H9 (cell line): ENCODE results near the gene PBX4. TPM values are rescaled to one million over a fixed set of nuclear protein-coding genes. Genes with fewer than 3 reads are reported as not detected.

Experiments used
- DNase-seq: peaks from one replicate; pipeline ENCODE4 v3.0.0-alpha.2; 2017
- H2AFZ ChIP-seq: one replicate; pipeline ENCODE4 v1.6.1; 2013; ENCODE audit warnings: mild to moderate bottlenecking, low read length, control low read depth, moderate library complexity
- H2AK5ac ChIP-seq: 2 replicates; pipeline ENCODE4 v1.6.1; 2013; ENCODE audit warnings: low read length, control low read depth, mixed read lengths; ENCODE audit not compliant: insufficient read length
- H2BK120ac ChIP-seq: one replicate; pipeline ENCODE4 v1.6.1; 2013; ENCODE audit warnings: low read depth, mild to moderate bottlenecking, low read length, control low read depth, inconsistent platforms; ENCODE audit not compliant: poor library complexity, severe bottlenecking
- H2BK12ac ChIP-seq: 2 replicates; pipeline ENCODE4 v1.6.1; 2013; ENCODE audit warnings: low read length, control low read depth, mixed read lengths, low read depth; ENCODE audit not compliant: insufficient read length
- H2BK15ac ChIP-seq: 2 replicates; pipeline ENCODE4 v1.6.1; 2013; ENCODE audit warnings: low read depth, low read length, control low read depth
- H2BK20ac ChIP-seq: one replicate; pipeline ENCODE4 v1.6.1; 2013; ENCODE audit warnings: low read depth, mild to moderate bottlenecking, low read length, control low read depth, inconsistent platforms; ENCODE audit not compliant: poor library complexity, severe bottlenecking
- H2BK5ac ChIP-seq: 2 replicates; pipeline ENCODE4 v1.6.1; 2013; ENCODE audit warnings: low read length, control low read depth, mixed read lengths; ENCODE audit not compliant: insufficient read length
- H3K14ac ChIP-seq: 2 replicates; pipeline ENCODE4 v1.6.1; 2013; ENCODE audit warnings: low read length, control low read depth; ENCODE audit not compliant: insufficient read depth
- H3K18ac ChIP-seq: 2 replicates; pipeline ENCODE4 v1.6.1; 2013; ENCODE audit warnings: low read depth, mild to moderate bottlenecking, mixed read lengths, low read length, control low read depth; ENCODE audit not compliant: insufficient read length
- H3K23ac ChIP-seq: 2 replicates; pipeline ENCODE4 v1.6.1; 2013; ENCODE audit warnings: low read length, control low read depth, mixed read lengths, low read depth; ENCODE audit not compliant: insufficient read length
- H3K23me2 ChIP-seq: 2 replicates; pipeline ENCODE4 v1.6.1; 2013; ENCODE audit warnings: low read depth, mild to moderate bottlenecking, mixed read lengths, low read length, control low read depth; ENCODE audit not compliant: insufficient read length, poor library complexity, severe bottlenecking
- H3K27ac ChIP-seq: 2 replicates; pipeline ENCODE4 v1.5.1; 2013; ENCODE audit warnings: low read length, control low read depth, mixed read lengths, low read depth; ENCODE audit not compliant: insufficient read length
- H3K27me3 ChIP-seq: 2 replicates; pipeline ENCODE4 v1.6.1; 2013; ENCODE audit warnings: low read length, control low read depth, inconsistent platforms; ENCODE audit not compliant: insufficient read depth
- H3K4ac ChIP-seq: 2 replicates; pipeline ENCODE4 v1.6.1; 2013; ENCODE audit warnings: low read depth, mild to moderate bottlenecking, control low read depth, inconsistent platforms, low read length, moderate library complexity
- H3K4me1 ChIP-seq: 2 replicates; pipeline ENCODE4 v1.6.1; 2013; ENCODE audit warnings: low read length, control low read depth, inconsistent platforms; ENCODE audit not compliant: insufficient read depth
- H3K4me2 ChIP-seq: 2 replicates; pipeline ENCODE4 v1.6.1; 2013; ENCODE audit warnings: low read length, control low read depth, mixed read lengths; ENCODE audit not compliant: insufficient read length, insufficient read depth
- H3K56ac ChIP-seq: 2 replicates; pipeline ENCODE4 v1.6.1; 2013; ENCODE audit warnings: low read depth, mild to moderate bottlenecking, mixed read lengths, low read length, control low read depth; ENCODE audit not compliant: insufficient read length
- H3K79me1 ChIP-seq: 2 replicates; pipeline ENCODE4 v1.6.1; 2013; ENCODE audit warnings: low read depth, mild to moderate bottlenecking, moderate library complexity, low read length, control low read depth, inconsistent platforms; ENCODE audit not compliant: insufficient read depth, poor library complexity, severe bottlenecking
- H3K79me2 ChIP-seq: 2 replicates; pipeline ENCODE4 v1.6.1; 2013; ENCODE audit warnings: low read length, control low read depth, inconsistent platforms; ENCODE audit not compliant: insufficient read depth
- H3K9ac ChIP-seq: 2 replicates; pipeline ENCODE4 v1.6.1; 2013; ENCODE audit warnings: low read length, control low read depth, mixed read lengths; ENCODE audit not compliant: insufficient read length; ENCODE audit errors: extremely low read depth
- H3K9me3 ChIP-seq: one replicate; pipeline ENCODE4 v1.6.1; 2013; ENCODE audit warnings: low read depth, low read length, inconsistent platforms; ENCODE audit not compliant: control insufficient read depth
- H3T11ph ChIP-seq: one replicate; pipeline ENCODE4 v1.6.1; 2013; ENCODE audit warnings: mild to moderate bottlenecking, low read length, control low read depth, inconsistent platforms
- H4K20me1 ChIP-seq: one replicate; pipeline ENCODE4 v1.6.1; 2013; ENCODE audit not compliant: control insufficient read depth, insufficient read length, insufficient read depth
- H4K5ac ChIP-seq: 2 replicates; pipeline ENCODE4 v1.6.1; 2013; ENCODE audit warnings: low read depth, mild to moderate bottlenecking, mixed read lengths, low read length, control low read depth; ENCODE audit not compliant: insufficient read length
- H4K8ac ChIP-seq: replicated peaks from 2 replicates; pipeline ENCODE4 v1.6.1; 2013; ENCODE audit warnings: low read length, control low read depth, mixed read lengths, low read depth; ENCODE audit not compliant: insufficient read length
- H4K91ac ChIP-seq: 2 replicates; pipeline ENCODE4 v1.6.1; 2013; ENCODE audit warnings: low read depth, mild to moderate bottlenecking, moderate library complexity, mixed read lengths, low read length, control low read depth; ENCODE audit not compliant: insufficient read length
- H3K27ac Mint-ChIP-seq, 3 experiments: 2 replicates in 2 of 3; 3 replicates in 1 of 3; pipeline ENCODE4 v1.8.0; 2020 to 2021; ENCODE audit warnings: mixed read lengths in 3 of 3, mild to moderate bottlenecking in 1 of 3, moderate library complexity in 1 of 3
- H3K27me3 Mint-ChIP-seq: 2 replicates; pipeline ENCODE4 v1.8.0; 2021; ENCODE audit warnings: low read depth, mild to moderate bottlenecking, moderate library complexity, mixed read lengths
- H3K36me3 Mint-ChIP-seq, 3 experiments: 2 replicates in 2 of 3; 3 replicates in 1 of 3; pipeline ENCODE4 v1.8.0; 2020 to 2021; ENCODE audit warnings: low read depth in 3 of 3, mixed read lengths in 3 of 3; ENCODE audit not compliant: insufficient read depth in 1 of 3
- H3K4me1 Mint-ChIP-seq, 2 experiments: 2 replicates each; pipeline ENCODE4 v1.8.0; 2020; ENCODE audit warnings: mixed read lengths in 2 of 2
- H3K4me3 Mint-ChIP-seq, 2 experiments: 2 replicates in 1 of 2; 3 replicates in 1 of 2; pipeline ENCODE4 v1.8.0; 2020 to 2021; ENCODE audit warnings: mild to moderate bottlenecking in 2 of 2, mixed read lengths in 2 of 2, moderate library complexity in 1 of 2
- H3K9me3 Mint-ChIP-seq, 2 experiments: 2 replicates in 1 of 2; 3 replicates in 1 of 2; pipeline ENCODE4 v1.8.0; 2020; ENCODE audit warnings: mild to moderate bottlenecking in 2 of 2, mixed read lengths in 2 of 2, moderate library complexity in 1 of 2
- WGBS: extraction: QIAGEN DNeasy Blood & Tissue Kit; methylation state at CpG from one replicate; pipeline ENCODE4 v1.1.7; 2013; ENCODE audit warnings: missing lambda C conversion rate, low lambda C conversion rate, mixed read lengths; ENCODE audit not compliant: insufficient read length; ENCODE audit errors: extremely low coverage; 5-methylcytosine and 5-hydroxymethylcytosine counted together
- total RNA-seq: library from RNA; stranded (reverse); gene quantifications from 2 replicates; pipeline ENCODE4 v1.2.1, GENCODE V29; 2021
- TF ChIP-seq, protein P1 (sequence below): fragments of 200-600 bp; sonication (generic); conservative IDR thresholded peaks from 3 replicates; pipeline ENCODE4 v1.8.0; 2021; ENCODE audit warnings: antibody characterized with exemption, mild to moderate bottlenecking

The PBX4 gene
- total RNA-seq, 1 experiment from 2014 or later, result 3.3 TPM

- no peak overlapping the region for H3K56ac ChIP-seq
- H3K23me2 ChIP-seq, result no peaks in the 10 kb centered on the region
- H4K91ac ChIP-seq, result no peak overlapping the region
- no peaks in the 10 kb centered on the region for H3K27me3 ChIP-seq
- H4K8ac ChIP-seq, result no peak overlapping the region
- H3K79me1 ChIP-seq, result no peaks in the 10 kb centered on the region
- H2AFZ ChIP-seq, result no peak overlapping the region
- H3K4me3 Mint-ChIP-seq, result no peak overlapping the region
- no peak overlapping the region for H3K9ac ChIP-seq
- peaks cover 0 to 8% of the 10 kb centered on the region in 2 experiments; a peak in 2 of 4 replicates for H3K4me1 Mint-ChIP-seq
- no peak for DNase-seq
- H4K5ac ChIP-seq, result no peak overlapping the region
- H3K4ac ChIP-seq, result no peak overlapping the region
- peaks cover 7% of the 10 kb centered on the region for H3K27me3 Mint-ChIP-seq
- H3K23ac ChIP-seq, result no peak overlapping the region
- no peak overlapping the region for H2BK12ac ChIP-seq
- H3K18ac ChIP-seq, result no peak overlapping the region
- TF ChIP-seq, protein P1, sequence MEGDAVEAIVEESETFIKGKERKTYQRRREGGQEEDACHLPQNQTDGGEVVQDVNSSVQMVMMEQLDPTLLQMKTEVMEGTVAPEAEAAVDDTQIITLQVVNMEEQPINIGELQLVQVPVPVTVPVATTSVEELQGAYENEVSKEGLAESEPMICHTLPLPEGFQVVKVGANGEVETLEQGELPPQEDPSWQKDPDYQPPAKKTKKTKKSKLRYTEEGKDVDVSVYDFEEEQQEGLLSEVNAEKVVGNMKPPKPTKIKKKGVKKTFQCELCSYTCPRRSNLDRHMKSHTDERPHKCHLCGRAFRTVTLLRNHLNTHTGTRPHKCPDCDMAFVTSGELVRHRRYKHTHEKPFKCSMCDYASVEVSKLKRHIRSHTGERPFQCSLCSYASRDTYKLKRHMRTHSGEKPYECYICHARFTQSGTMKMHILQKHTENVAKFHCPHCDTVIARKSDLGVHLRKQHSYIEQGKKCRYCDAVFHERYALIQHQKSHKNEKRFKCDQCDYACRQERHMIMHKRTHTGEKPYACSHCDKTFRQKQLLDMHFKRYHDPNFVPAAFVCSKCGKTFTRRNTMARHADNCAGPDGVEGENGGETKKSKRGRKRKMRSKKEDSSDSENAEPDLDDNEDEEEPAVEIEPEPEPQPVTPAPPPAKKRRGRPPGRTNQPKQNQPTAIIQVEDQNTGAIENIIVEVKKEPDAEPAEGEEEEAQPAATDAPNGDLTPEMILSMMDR, result no peak
- no peaks in the 10 kb centered on the region; a peak in 1 of 5 replicates for H3K9me3 Mint-ChIP-seq
- H3K79me2 ChIP-seq, result no peaks in the 10 kb centered on the region
- H2BK5ac ChIP-seq, result no peak overlapping the region
- no CpG with 5 or more reads among the region's 14 CpGs for WGBS
- no peak overlapping the region for H3T11ph ChIP-seq
- H2AK5ac ChIP-seq, result no peak overlapping the region
- H2BK20ac ChIP-seq, result no peak overlapping the region
- H3K27ac Mint-ChIP-seq, result no peak overlapping the region
- H3K36me3 Mint-ChIP-seq, result no peaks in the 10 kb centered on the region; a peak in 1 of 7 replicates
- no peak overlapping the region for H3K27ac ChIP-seq
- H3K4me2 ChIP-seq, result no peak overlapping the region
- H3K14ac ChIP-seq, result no peak overlapping the region
- H3K9me3 ChIP-seq, result no peaks in the 10 kb centered on the region
- no peaks in the 10 kb centered on the region for H4K20me1 ChIP-seq
- no peaks in the 10 kb centered on the region for H3K4me1 ChIP-seq
- no peak overlapping the region for H2BK120ac ChIP-seq
- H2BK15ac ChIP-seq, result no peak overlapping the region
Observed at GRCh38 chr19:19551853-19552192, 66.7 kb downstream of the PBX4 start.
